Liver (tissue), 9 donors: ENCODE results near the gene GCH1. TPM values are rescaled to one million over a fixed set of nuclear protein-coding genes. Genes with fewer than 3 reads are reported as not detected.

Experiments
- DNase-seq: peaks from one replicate; pipeline ENCODE4 v3.0.0-alpha.2; 2017; ENCODE audit warnings: low spot score
- H3K27ac ChIP-seq, 2 donors: one replicate each; pipeline ENCODE4 v1.7.0; 2013; ENCODE audit warnings: inconsistent platforms in 2 of 2, low read length in 2 of 2, control low read depth in 1 of 2, low read depth in 1 of 2, mild to moderate bottlenecking in 1 of 2
- H3K27me3 ChIP-seq, 4 donors: one replicate each; pipeline versions ENCODE4 v1.6.1 to v1.7.0; 2013; ENCODE audit warnings: low read length in 3 of 4, inconsistent platforms in 1 of 4, mild to moderate bottlenecking in 1 of 4, moderate library complexity in 1 of 4; ENCODE audit not compliant: control insufficient read depth in 4 of 4, insufficient read depth in 4 of 4
- H3K36me3 ChIP-seq, 4 donors: one replicate each; pipeline versions ENCODE4 v1.6.1 to v1.7.0; 2013; ENCODE audit warnings: low read length in 3 of 4, mild to moderate bottlenecking in 3 of 4, low read depth in 1 of 4, moderate library complexity in 1 of 4; ENCODE audit not compliant: control insufficient read depth in 4 of 4, insufficient read depth in 3 of 4
- H3K4me1 ChIP-seq, 4 donors: one replicate each; pipeline versions ENCODE4 v1.6.1 to v1.7.0; 2013; ENCODE audit warnings: low read length in 3 of 4, mild to moderate bottlenecking in 3 of 4, moderate library complexity in 1 of 4; ENCODE audit not compliant: control insufficient read depth in 4 of 4, insufficient read depth in 4 of 4
- H3K4me3 ChIP-seq, 3 donors: one replicate each; pipeline versions ENCODE4 v1.6.1 to v1.7.0; 2013; ENCODE audit warnings: low read length in 3 of 3, control low read depth in 1 of 3, low read depth in 1 of 3, mild to moderate bottlenecking in 1 of 3
- H3K9ac ChIP-seq, 2 donors: one replicate each; pipeline ENCODE4 v1.7.0; 2013; ENCODE audit warnings: low read length in 2 of 2, mild to moderate bottlenecking in 2 of 2, moderate library complexity in 2 of 2, control low read depth in 1 of 2, low read depth in 1 of 2
- H3K9me3 ChIP-seq, 4 donors: one replicate each; pipeline versions ENCODE4 v1.6.1 to v1.7.0; 2013; ENCODE audit warnings: low read length in 3 of 4; ENCODE audit not compliant: control insufficient read depth in 4 of 4
- CTCF ChIP-seq: fragments of 150-350 bp; IDR thresholded peaks from 2 replicates; pipeline ENCODE4 v1.5.1; 2017; ENCODE audit warnings: improper control_type of control experiment, low read depth, low read length; ENCODE audit not compliant: missing input control
- FOXA1 ChIP-seq: IDR thresholded peaks from 2 replicates; pipeline ENCODE4 v1.6.1; 2016; ENCODE audit warnings: antibody characterized with exemption
- FOXA2 ChIP-seq: IDR thresholded peaks from 2 replicates; pipeline ENCODE4 v1.6.1; 2016; ENCODE audit warnings: antibody characterized with exemption
- GABPA ChIP-seq, 2 donors: IDR thresholded peaks in 1 of 2; conservative IDR thresholded peaks in 1 of 2; 2 replicates each; pipeline ENCODE4 v1.6.1; 2016; ENCODE audit warnings: antibody characterized with exemption in 2 of 2, mild to moderate bottlenecking in 1 of 2, moderate library complexity in 1 of 2
- HNF4A ChIP-seq, 2 donors: conservative IDR thresholded peaks; 2 replicates each; pipeline ENCODE4 v1.6.1; 2016; ENCODE audit warnings: antibody characterized with exemption in 2 of 2, mild to moderate bottlenecking in 2 of 2
- HNF4G ChIP-seq: IDR thresholded peaks from 2 replicates; pipeline ENCODE4 v1.6.1; 2016; ENCODE audit warnings: antibody characterized with exemption
- JUND ChIP-seq, 2 donors: IDR thresholded peaks; 2 replicates each; pipeline ENCODE4 v1.6.1; 2016; ENCODE audit warnings: antibody characterized with exemption in 2 of 2
- NR2F2 ChIP-seq: IDR thresholded peaks from 2 replicates; pipeline ENCODE4 v1.6.1; 2016; ENCODE audit warnings: antibody characterized with exemption
- RAD21 ChIP-seq, 2 donors: IDR thresholded peaks; 2 replicates each; pipeline ENCODE4 v1.6.1; 2016; ENCODE audit warnings: antibody characterized with exemption in 2 of 2, mild to moderate bottlenecking in 2 of 2
- RXRA ChIP-seq, 2 donors: IDR thresholded peaks; 2 replicates each; pipeline ENCODE4 v1.6.1; 2017 to 2018; ENCODE audit warnings: antibody characterized with exemption in 2 of 2, mild to moderate bottlenecking in 1 of 2
- SP1 ChIP-seq: IDR thresholded peaks from 2 replicates; pipeline ENCODE4 v1.6.1; 2018; ENCODE audit warnings: antibody characterized with exemption, mild to moderate bottlenecking
- TAF1 ChIP-seq: conservative IDR thresholded peaks from 2 replicates; pipeline ENCODE4 v1.6.1; 2016; ENCODE audit warnings: antibody characterized with exemption, mild to moderate bottlenecking
- YY1 ChIP-seq: IDR thresholded peaks from 2 replicates; pipeline ENCODE4 v1.6.1; 2016; ENCODE audit warnings: antibody characterized with exemption, mild to moderate bottlenecking
- WGBS: extraction: QIAGEN DNeasy Blood & Tissue Kit; methylation state at CpG from one replicate; pipeline ENCODE4 v1.1.7; 2013; 5-methylcytosine and 5-hydroxymethylcytosine counted together
- polyA plus RNA-seq, 2 donors: library from polyadenylated mRNA; stranded (reverse) in 1 of 2; unstranded in 1 of 2; fragments of 200-250 nt in 1 of 2; fragments of >200 nt in 1 of 2; fragmentation: Nextera tagmentation in 1 of 2; extraction: Ambion mirVana in 1 of 2; gene quantifications; one replicate each; pipeline versions ENCODE4 v1.2.1 to v1.2.3, GENCODE V29; 2013 to 2015
- total RNA-seq, 2 donors: library from RNA; depleted of rRNA; stranded (reverse); fragments of >200 nt; gene quantifications; one replicate each; pipeline ENCODE4 v1.2.3, GENCODE V29; 2014
- TF ChIP-seq, protein P1 (sequence below): IDR thresholded peaks from 2 replicates; pipeline ENCODE4 v1.6.1; 2016; ENCODE audit warnings: antibody characterized with exemption
- TF ChIP-seq, protein P2 (sequence below): IDR thresholded peaks from 2 replicates; pipeline ENCODE4 v1.6.1; 2016; ENCODE audit warnings: antibody characterized with exemption
- donor health status: healthy.
- donor health status: healthy.
- donor health status: healthy.
- donor health status: healthy.
- donor health status: healthy.

The GCH1 gene
- total and polyA plus RNA-seq, 4 donors: 19.7 to 60.0 (median 37.0) TPM

DNA sequence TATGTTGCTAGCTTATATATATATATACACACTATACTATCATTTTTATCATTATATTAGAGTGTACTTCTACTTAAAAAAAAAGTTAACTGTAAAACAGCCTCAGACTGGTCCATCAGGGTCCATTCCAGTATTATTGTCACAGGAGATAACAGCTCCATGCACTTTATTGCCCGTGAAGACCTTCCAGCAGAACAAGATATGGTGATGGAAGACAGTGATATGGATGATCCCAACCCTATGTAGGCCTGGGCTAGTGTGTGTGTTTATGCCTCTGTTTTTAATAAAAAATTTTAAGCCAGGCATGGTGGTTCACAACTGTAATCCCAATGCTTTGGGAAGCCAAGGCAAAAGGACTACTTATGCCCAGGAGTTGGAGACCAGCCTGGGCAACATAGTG, 86.2 kb downstream of the GCH1 start:
- DNase-seq: no peak
- TF ChIP-seq YY1: no peak
- TF ChIP-seq, protein P1, sequence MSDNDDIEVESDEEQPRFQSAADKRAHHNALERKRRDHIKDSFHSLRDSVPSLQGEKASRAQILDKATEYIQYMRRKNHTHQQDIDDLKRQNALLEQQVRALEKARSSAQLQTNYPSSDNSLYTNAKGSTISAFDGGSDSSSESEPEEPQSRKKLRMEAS: no peak
- TF ChIP-seq NR2F2: no peak
- TF ChIP-seq HNF4G: no peak
- no peak for TF ChIP-seq TAF1
- no peak for TF ChIP-seq SP1
- 92% methylated on average over 1 of the region's 1 CpG for WGBS

DNA sequence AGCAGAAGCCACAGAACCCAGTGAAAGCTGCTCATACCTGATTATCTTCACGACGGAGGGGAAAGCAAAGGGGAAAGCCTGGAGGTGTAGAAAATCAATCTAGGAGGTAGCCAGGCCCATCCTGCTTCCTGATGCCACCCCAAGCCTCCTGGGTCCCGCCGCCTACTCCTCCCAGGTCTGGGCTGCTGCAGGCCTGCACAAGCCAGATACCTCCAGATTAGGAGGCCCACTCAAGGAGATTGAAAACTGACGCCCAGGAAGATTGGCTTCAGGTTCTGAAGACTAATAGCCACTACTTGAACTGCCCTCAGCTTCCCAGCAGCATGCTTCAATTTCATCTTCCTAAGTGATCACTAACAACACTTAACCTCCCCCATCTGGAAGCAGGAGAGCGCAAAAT, 87.1 kb downstream of the GCH1 start:
- H3K4me1 ChIP-seq: no peaks in the 10 kb centered on the region
- H3K4me3 ChIP-seq: no peak overlapping the region
- TF ChIP-seq, protein P1: no peak
- TF ChIP-seq HNF4A (conservative IDR thresholded peaks at IDR 0.05) (no peak), RAD21 (IDR thresholded peaks at IDR 0.05) (no peak), GABPA (IDR thresholded peaks at IDR 0.05 in 1 of 2, conservative IDR thresholded peaks at IDR 0.05 in 1 of 2) (no peak), SP1 (no peak), RXRA (IDR thresholded peaks at IDR 0.05) (no peak), YY1 (no peak), NR2F2 (no peak), CTCF (no peak), JUND (IDR thresholded peaks at IDR 0.05) (no peak), TAF1 (no peak), FOXA1 (no peak)
- TF ChIP-seq, protein P2, sequence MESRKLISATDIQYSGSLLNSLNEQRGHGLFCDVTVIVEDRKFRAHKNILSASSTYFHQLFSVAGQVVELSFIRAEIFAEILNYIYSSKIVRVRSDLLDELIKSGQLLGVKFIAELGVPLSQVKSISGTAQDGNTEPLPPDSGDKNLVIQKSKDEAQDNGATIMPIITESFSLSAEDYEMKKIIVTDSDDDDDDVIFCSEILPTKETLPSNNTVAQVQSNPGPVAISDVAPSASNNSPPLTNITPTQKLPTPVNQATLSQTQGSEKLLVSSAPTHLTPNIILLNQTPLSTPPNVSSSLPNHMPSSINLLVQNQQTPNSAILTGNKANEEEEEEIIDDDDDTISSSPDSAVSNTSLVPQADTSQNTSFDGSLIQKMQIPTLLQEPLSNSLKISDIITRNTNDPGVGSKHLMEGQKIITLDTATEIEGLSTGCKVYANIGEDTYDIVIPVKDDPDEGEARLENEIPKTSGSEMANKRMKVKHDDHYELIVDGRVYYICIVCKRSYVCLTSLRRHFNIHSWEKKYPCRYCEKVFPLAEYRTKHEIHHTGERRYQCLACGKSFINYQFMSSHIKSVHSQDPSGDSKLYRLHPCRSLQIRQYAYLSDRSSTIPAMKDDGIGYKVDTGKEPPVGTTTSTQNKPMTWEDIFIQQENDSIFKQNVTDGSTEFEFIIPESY: no peak
- no peak overlapping the region for H3K27ac ChIP-seq
- no peak for DNase-seq
- no peaks in the 10 kb centered on the region for H3K36me3 ChIP-seq
- no peaks in the 10 kb centered on the region for H3K9me3 ChIP-seq
- H3K27me3 ChIP-seq: no peaks in the 10 kb centered on the region
- H3K9ac ChIP-seq: no peak overlapping the region
- WGBS: 92% methylated on average over 6 of the region's 6 CpGs

More for the DNA sequence above, 86.2 kb downstream of the GCH1 start:
- no peaks in the 10 kb centered on the region for H3K36me3 ChIP-seq
- no peaks in the 10 kb centered on the region for H3K27me3 ChIP-seq
- no peak overlapping the region for H3K27ac ChIP-seq
- no peaks in the 10 kb centered on the region for H3K9me3 ChIP-seq
- no peaks in the 10 kb centered on the region for H3K4me1 ChIP-seq
- H3K4me3 ChIP-seq: no peak overlapping the region
- H3K9ac ChIP-seq: no peak overlapping the region

- H3K4me3 ChIP-seq: no peak overlapping the region
- no peak for TF ChIP-seq HNF4G
- no peak for TF ChIP-seq RXRA (IDR thresholded peaks at IDR 0.05)
- TF ChIP-seq, protein P2: no peak
- TF ChIP-seq CTCF: no peak
- TF ChIP-seq JUND (IDR thresholded peaks at IDR 0.05): no peak
- TF ChIP-seq RAD21 (IDR thresholded peaks at IDR 0.05): no peak
- TF ChIP-seq FOXA2: no peak
- TF ChIP-seq FOXA1: no peak
Observed at GRCh38 chr14:54815016-54815415, 87.6 kb downstream of the GCH1 start.

More at GRCh38 chr14:54815016-54815415, 87.6 kb downstream of the GCH1 start:
- no peak overlapping the region for H3K27ac ChIP-seq
- H3K4me1 ChIP-seq: no peaks in the 10 kb centered on the region
- no peak for DNase-seq
- 90% methylated on average over 12 of the region's 12 CpGs for WGBS
- H3K9me3 ChIP-seq: no peaks in the 10 kb centered on the region
- no peaks in the 10 kb centered on the region for H3K36me3 ChIP-seq
- no peak overlapping the region for H3K9ac ChIP-seq
- H3K27me3 ChIP-seq: no peaks in the 10 kb centered on the region
